ENCODE measurements around the gene SLC9C2.
A peak's percentile ranks its signal among the peaks of the same experiment; 100 is the strongest.
"Not testable (repeated sequence)": the region's sequence is repeated elsewhere in the genome, so short reads cannot be mapped to it uniquely, and the experiment has no call there.

The SLC9C2 gene

GRCh38 chr1:173489149-173489600 is 113.7 kb downstream of the SLC9C2 start:
- DNase-seq (ENCODE audit: low spot score): no peak
- FAIRE-seq: no peak

DNA sequence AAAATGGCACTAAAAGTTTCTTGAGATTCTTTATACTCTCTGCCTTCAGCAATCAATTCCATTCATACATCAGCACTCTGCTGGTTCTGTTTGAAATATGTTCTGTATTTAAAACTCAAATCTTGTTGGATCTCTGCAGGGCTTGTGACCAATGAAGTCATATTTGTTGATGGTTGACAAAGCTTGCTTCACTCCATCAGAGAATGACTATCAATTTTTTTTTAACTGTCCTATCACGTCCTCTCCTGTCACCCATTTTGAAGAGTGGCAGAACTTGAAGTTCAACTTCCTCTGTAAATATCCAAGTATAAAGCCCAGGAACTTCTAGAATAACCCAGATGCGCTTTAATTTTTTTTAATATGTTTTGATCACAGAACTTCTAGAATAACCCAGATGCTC is 114.9 kb downstream of the SLC9C2 start:
- DNase-seq (ENCODE audit: low spot score) (no peak), FAIRE-seq (no peak)

- no peak for FAIRE-seq
- no peak for DNase-seq (ENCODE audit: low spot score)
These were observed 117.5 kb downstream of the SLC9C2 start for GRCh38 chr1:173485401-173485800.

DNA sequence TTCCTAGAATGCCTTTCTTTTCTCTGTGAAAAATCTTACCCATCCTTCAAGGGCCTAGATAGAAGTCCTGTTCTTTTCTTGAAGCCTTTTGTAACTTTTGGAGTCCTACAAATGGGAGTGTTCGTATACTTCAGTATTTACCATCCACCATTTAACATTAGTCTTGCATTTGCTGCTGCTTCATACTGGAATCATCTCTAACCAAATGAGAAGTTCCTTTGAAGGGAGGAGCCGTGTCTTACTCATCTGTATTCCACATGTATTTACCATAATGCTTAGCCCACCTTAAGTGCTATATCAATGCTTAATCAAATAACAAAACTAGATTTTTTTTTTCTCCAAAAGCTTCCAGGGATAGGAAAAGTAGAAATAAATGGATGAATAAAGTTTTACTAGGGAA is 118.6 kb downstream of the SLC9C2 start:
- DNase-seq (ENCODE audit: low spot score) (no peak), FAIRE-seq (no peak)

- no peak for DNase-seq (ENCODE audit: low spot score)
- FAIRE-seq: no peak
These were observed 120.2 kb downstream of the SLC9C2 start for GRCh38 chr1:173482683-173483082.

- FAIRE-seq (no peak), DNase-seq (ENCODE audit: low spot score) (no peak)
These were observed 121.6 kb downstream of the SLC9C2 start for GRCh38 chr1:173481195-173481772.

GRCh38 chr1:173479649-173480048 is 123.2 kb downstream of the SLC9C2 start:
- no peak for FAIRE-seq
- no peak for DNase-seq (ENCODE audit: low spot score)

- no peak for FAIRE-seq
- DNase-seq (ENCODE audit: low spot score): peak; percentile 33
These were observed 124.7 kb downstream of the SLC9C2 start for GRCh38 chr1:173478094-173478674.

DNA sequence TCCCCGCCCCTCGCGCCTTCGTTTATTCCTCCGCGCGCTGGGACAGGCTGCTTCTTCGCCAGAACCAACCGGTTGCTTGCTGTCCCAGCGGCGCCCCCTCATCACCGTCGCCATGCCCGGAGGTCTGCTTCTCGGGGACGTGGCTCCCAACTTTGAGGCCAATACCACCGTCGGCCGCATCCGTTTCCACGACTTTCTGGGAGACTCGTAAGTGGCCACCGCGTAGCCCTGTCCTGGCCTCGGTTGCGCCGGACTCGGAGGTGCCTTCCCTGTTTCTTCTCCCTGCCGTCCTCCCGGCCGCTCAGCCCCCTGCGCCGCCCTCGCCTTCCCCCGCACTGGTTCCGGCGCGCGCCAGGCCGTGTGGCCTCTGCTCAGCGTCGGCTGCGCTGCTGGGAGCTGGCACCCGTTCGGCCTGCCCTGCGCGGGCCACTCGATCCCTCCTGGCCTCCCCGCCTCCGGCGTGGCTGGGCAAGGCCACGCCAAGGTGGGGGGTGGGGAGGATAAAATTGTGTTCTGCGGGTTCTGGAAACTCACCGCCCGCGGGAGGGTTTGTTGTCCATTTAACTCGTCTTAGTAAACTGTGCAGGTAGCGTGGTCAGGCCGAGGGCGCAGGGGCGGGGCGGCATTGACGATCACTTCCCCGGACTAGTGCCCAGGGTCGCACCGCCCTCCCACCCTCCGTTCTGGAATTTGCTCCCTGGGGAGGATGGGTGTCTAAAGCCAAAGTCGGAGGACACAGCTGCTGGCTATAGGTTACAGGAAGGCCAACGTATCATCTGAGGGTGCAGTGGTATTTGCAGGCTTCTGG is 125.4 kb downstream of the SLC9C2 start, which contains the start of gene PRDX6:
Gene PRDX6 (plus strand): TSS at position 50 of the 808 bp plus-strand sequence. CDS start 63 bp downstream, at position 113.
- DNase-seq (ENCODE audit: low spot score): no peak
- FAIRE-seq: no peak

DNA sequence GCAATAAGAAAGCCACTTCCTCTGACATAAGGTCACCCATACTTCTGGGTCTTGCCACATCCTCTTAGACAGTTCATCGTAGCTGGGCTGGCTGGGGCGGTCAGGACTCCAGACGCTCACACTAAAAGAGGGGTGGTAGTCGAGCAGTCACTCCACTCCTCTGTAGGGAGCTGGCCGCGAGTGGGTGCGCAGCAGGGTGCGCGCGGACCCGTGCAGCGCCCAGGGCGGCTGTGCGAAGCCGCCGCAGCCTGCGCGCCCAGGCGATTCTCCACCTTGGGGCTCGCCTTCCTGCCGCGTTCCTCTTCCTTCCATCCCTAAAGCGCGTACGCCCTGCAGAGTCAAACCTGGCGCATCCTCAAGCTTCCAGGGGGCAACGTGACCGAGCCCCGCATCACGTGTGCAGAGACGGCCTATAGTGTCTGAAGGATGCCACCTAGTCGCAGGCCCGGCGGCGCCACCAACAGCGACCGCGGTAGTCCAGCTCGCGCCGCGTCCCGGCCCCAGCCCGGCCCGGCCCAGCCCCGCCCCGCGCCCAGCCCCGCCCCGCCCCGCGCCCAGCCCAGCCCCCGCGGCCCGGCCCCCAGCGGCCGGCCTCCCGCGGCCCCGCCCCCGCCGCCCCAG is 126.1 kb downstream of the SLC9C2 start:
- FAIRE-seq (no peak), DNase-seq (ENCODE audit: low spot score) (peak; percentile 91)

DNA sequence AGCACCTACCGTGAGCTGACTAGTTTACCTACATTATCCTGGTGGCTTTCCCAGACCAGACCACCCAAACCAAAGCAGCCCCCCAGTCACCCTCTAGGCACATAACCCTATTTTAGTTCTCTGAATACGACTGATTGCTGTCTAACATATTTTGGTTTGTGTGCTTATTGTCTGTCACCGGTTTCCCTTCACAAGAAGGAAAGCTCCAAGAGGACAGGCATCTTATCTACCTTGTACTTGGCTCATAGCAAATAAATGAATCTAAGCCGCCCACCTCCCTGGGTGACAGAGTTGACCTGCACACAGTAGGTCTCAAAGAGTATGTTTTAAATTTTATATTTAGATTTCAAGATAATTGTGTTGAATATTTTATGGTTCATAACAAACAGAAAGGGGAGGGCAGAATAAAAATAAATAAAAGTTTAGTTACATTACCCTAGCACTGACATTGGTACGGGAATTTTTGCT is 126.6 kb downstream of the SLC9C2 start:
- DNase-seq (ENCODE audit: low spot score) (no peak), FAIRE-seq (no peak)

DNA sequence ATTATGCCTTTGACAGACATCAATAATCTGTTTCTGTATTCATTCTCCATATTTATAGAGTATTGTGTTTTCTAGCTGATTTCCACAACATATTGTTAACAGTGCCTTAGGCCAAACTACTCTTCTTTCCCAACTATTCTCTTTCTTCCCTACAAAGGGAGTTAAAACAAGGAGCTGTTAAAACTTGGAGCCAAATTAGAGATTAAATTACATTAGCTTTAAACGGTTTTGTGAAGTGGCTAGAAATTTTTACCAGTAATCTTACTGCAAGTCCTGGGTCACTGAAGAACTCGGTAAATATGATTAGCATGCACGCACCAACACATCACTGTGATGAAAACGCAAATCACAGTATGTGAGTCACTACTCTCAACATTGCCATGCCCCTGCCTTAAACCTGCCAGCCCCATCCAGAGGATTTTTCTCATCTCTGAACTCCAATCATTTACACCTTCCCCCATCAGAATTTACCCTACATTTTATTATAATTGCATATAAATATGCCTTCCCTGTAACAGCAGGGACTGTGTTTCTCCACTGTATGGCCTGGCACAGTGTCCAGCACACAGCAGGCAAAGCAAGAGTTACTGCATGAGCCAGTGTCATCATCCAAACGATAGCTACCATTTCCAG is 127.2 kb downstream of the SLC9C2 start:
- DNase-seq (ENCODE audit: low spot score): no peak
- no peak for FAIRE-seq

DNA sequence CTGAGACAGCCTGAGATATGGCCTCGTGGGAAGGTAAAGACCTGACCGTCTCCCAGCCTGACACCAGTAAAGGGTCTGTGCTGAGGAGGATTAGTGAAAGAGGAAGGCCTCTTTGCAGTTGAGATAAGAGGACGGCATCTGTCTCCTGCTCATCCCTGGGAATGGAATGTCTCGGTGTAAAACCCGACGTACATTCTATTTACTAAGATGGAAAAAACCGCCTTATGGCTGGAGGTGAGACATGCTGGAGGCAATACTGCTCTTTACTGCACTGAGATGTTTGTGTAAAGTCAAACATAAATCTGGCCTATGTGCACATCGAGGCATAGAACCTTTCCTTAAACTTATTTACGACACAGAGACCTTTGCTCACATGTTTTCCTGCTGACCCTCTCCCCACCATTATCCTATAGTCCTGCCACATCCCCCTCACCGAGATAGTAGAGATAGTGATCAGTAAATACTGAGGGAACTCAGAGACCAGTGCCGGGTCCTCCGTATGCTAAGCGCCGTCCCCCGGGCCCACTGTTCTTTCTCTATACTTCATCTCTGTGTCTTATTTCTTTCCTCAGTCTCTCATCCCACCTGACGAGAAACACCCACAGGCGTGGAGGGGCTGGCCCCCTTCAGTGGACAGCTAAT is 128.0 kb downstream of the SLC9C2 start:
- FAIRE-seq; DNase-seq (ENCODE audit: low spot score): not testable (repeated sequence)

- no peak for DNase-seq (ENCODE audit: low spot score)
- no peak for FAIRE-seq
These were observed 128.6 kb downstream of the SLC9C2 start for GRCh38 chr1:173474097-173474779.

DNA sequence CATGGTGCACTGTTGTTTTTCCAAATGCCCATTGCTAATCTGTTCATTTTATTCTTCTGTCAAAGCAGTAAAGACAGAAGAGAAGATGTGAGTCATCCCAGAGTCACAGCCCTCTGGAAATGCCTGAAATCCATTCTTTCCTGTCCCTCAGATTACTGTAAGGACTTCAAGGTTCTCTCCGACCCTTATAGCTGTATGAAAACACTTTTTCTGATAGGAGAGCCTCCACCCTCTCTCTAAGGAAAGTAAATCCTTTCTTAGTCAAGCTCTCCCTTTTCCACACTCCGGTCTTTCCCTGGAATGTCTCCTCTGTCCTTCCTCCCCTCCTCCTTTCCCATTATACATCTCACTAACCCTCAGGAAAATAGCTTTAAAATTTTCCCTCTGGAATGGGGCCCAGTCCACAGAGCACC is 129.3 kb downstream of the SLC9C2 start:
- FAIRE-seq (peak; percentile 70), DNase-seq (ENCODE audit: low spot score) (peak; percentile 64)

DNA sequence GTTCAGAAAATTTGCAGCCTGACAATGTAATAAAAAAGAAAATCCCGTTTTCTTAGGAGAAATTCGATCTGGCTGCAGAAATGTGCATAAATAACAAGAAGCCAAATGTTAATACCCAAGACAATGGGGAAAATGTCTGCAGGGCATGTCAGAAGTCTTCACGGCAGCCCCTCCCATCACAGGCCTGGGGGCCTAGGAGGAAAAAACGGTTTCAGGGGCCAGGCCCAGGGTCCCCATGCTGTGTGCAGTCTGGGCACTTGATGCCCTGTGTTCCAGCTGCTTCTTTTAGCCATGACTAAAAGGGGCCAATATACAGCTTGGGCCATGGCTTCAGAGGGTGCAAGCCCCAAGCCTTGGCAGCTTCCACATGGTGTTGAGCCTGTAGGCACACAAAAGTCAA is 132.3 kb downstream of the SLC9C2 start:
- DNase-seq (ENCODE audit: low spot score) (no peak), FAIRE-seq (no peak)

- FAIRE-seq (no peak), DNase-seq (ENCODE audit: low spot score) (no peak)
These were observed 133.2 kb downstream of the SLC9C2 start for GRCh38 chr1:173469656-173470055.

DNA sequence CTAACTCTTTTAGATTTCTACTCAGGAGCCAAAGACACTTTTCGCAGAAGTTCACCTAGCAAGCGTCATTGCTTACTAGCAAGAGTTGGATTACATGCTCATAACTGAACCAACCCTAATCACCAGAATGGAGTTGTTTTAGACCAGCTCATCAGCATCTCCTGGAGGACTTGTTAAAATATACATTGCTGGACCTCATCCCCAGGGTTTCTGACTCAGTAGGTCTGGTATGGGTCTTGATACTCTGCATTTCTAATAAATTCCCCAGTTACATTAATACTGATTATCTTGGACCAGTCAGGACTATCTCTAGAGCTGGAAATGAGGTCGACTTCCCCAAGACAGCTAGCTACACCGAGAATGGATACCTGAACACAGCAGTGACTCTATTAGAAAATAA is 135.4 kb downstream of the SLC9C2 start:
- no peak for FAIRE-seq
- no peak for DNase-seq (ENCODE audit: low spot score)

GRCh38 chr1:173464185-173464584 is 138.7 kb downstream of the SLC9C2 start:
- not testable (repeated sequence) for DNase-seq (ENCODE audit: low spot score)

GRCh38 chr1:173462666-173463065 is 140.2 kb downstream of the SLC9C2 start:
- not testable (repeated sequence) for DNase-seq (ENCODE audit: low spot score); FAIRE-seq

More at GRCh38 chr1:173464185-173464584, 138.7 kb downstream of the SLC9C2 start:
- not testable (repeated sequence) for FAIRE-seq

Data from RCC 7860 (cell line).